ENCODE data around the gene OGT.
A peak's percentile ranks its signal among the peaks of the same experiment; 100 is the strongest.
"Not testable (repeated sequence)": the region's sequence is repeated elsewhere in the genome, so short reads cannot be mapped to it uniquely, and the experiment has no call there.

Gene OGT

GRCh38 chrX:71578253-71579135, 45.6 kb downstream of the OGT start, which contains the start of gene GCNA:
Gene GCNA, plus strand, starts transcription at chrX:71578437. Its CDS starts 2,385 bp downstream, at chrX:71580822.
- no peak within 1 kb of the TSS for H3K4me3 ChIP-seq (ENCODE audit: low read depth, low read length)
- DNase-seq (ENCODE audit: low read depth) = no peak

- no peak overlapping the region for H3K4me3 ChIP-seq (ENCODE audit: low read depth, low read length)
- DNase-seq (ENCODE audit: low read depth) = no peak
Observed at GRCh38 chrX:71579136-71579989, 46.5 kb downstream of the OGT start.

- no peak overlapping the region for H3K4me3 ChIP-seq (ENCODE audit: low read depth, low read length)
- no peak for DNase-seq (ENCODE audit: low read depth)
Observed at GRCh38 chrX:71579990-71580380, 47.1 kb downstream of the OGT start.

DNA sequence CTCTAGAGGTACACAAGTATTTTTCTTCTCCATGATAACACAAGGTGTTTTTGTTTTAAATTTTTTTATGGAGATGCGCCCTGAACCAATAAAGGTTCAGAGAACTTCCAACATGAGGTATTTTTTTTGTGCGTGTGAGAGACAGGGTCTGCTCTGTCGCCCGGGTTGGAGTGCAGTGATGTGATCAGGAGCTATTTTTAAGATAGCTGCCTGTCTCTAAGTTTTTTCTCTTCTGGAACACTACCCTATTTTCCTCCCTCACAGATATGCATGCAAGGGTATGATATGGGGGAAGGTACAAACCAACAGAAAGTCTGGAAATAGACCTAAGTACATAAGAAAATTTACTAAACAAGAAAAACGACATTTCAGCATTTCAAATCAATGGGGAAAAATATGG, 48.3 kb downstream of the OGT start:
- DNase-seq (ENCODE audit: low read depth) = no peak
- H3K4me3 ChIP-seq (ENCODE audit: low read depth, low read length) = no peak overlapping the region

- no peak overlapping the region for H3K4me3 ChIP-seq (ENCODE audit: low read depth, low read length)
- DNase-seq (ENCODE audit: low read depth) = no peak
Observed at GRCh38 chrX:71586929-71587328, 54.0 kb downstream of the OGT start.

GRCh38 chrX:71593210-71593609, 60.3 kb downstream of the OGT start:
- not testable (repeated sequence) for H3K4me3 ChIP-seq (ENCODE audit: low read depth, low read length); DNase-seq (ENCODE audit: low read depth)

DNA sequence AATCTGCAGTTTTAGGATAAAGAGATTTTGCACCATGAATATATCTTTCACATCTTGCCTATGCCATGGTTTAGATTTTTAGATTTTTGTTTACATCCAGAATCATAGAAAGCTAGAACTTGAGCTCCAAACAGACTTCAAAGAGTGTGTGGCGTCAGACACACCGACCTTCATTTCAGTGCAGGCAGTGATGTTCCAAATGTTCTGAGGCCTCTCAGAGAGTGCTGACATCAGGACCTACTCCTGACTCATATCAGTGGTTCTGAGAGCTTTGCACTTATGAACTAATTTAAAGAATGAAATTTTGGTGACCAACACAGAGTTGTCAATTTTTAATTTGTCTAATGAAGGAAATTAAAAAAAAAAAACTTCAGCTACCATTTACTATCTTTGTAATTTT, 67.1 kb downstream of the OGT start:
- no peak for DNase-seq (ENCODE audit: low read depth)
- no peak overlapping the region for H3K4me3 ChIP-seq (ENCODE audit: low read depth, low read length)

DNA sequence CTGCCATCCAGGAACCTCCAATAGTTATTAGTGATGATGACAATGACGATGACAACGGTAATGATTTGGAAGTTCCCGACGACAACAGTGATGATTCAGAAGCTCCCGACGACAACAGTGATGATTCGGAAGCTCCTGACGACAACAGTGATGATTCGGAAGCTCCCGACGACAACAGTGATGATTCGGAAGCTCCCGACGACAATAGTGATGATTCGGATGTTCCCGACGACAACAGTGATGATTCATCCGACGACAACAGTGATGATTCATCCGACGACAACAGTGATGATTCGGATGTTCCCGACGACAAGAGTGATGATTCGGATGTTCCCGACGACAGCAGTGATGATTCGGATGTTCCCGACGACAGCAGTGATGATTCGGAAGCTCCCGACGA, 70.7 kb downstream of the OGT start:
- peak; percentile 10 for DNase-seq (ENCODE audit: low read depth)
- no peak overlapping the region for H3K4me3 ChIP-seq (ENCODE audit: low read depth, low read length)

GRCh38 chrX:71604141-71604540, 71.2 kb downstream of the OGT start:
- H3K4me3 ChIP-seq (ENCODE audit: low read depth, low read length) = no peak overlapping the region
- peak; percentile 4 for DNase-seq (ENCODE audit: low read depth)

GRCh38 chrX:71604796-71605568, 72.1 kb downstream of the OGT start:
- no peak overlapping the region for H3K4me3 ChIP-seq (ENCODE audit: low read depth, low read length)
- DNase-seq (ENCODE audit: low read depth) = no peak

GRCh38 chrX:71606536-71607216, 73.8 kb downstream of the OGT start:
- no peak for DNase-seq (ENCODE audit: low read depth)
- no peak overlapping the region for H3K4me3 ChIP-seq (ENCODE audit: low read depth, low read length)

DNA sequence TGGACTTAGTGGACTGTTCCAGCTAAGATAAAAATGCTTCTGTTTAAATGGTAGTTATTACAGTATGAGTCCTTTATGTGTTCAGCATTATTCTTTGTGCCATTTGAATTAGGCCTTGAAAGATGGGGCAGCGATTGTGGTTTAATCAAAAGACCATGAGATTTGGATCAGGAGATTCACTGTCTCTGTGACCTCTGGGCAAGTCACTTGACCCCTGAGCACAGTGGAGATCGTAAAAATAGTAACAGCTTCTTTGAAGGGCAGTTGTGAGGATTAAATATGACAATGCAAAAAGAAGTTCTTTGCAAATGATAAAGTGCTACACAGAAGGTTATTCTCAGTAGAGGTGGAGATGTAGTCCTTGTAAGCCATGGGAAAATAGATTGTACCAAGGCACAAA, 74.6 kb downstream of the OGT start:
- H3K4me3 ChIP-seq (ENCODE audit: low read depth, low read length) = no peak overlapping the region
- DNase-seq (ENCODE audit: low read depth) = no peak

GRCh38 chrX:71609095-71609750, 76.3 kb downstream of the OGT start:
- no peak for DNase-seq (ENCODE audit: low read depth)
- no peak overlapping the region for H3K4me3 ChIP-seq (ENCODE audit: low read depth, low read length)

DNA sequence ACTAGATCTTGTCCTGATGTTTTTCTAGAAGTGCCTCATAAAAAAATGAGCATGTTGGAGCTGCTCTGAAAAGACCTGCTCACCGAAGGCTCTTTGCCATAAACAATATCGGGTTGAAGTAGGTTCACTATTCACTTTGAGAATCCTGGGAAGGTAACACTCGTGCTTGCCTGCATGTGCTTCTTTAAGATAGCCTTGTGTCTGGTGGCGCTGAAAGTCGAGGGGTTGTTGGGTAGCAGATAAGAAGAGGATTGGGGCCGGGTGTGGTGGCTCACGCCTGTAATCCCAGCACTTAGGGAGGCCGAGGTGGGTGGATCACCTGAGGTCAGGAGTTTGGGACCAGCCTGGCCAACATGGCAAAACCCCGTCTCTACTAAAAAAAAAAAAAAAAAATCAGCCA, 78.8 kb downstream of the OGT start:
- DNase-seq (ENCODE audit: low read depth); H3K4me3 ChIP-seq (ENCODE audit: low read depth, low read length): not testable (repeated sequence)

- DNase-seq (ENCODE audit: low read depth) = no peak
- H3K4me3 ChIP-seq (ENCODE audit: low read depth, low read length) = no peak overlapping the region
Observed at GRCh38 chrX:71612256-71612655, 79.4 kb downstream of the OGT start.

DNA sequence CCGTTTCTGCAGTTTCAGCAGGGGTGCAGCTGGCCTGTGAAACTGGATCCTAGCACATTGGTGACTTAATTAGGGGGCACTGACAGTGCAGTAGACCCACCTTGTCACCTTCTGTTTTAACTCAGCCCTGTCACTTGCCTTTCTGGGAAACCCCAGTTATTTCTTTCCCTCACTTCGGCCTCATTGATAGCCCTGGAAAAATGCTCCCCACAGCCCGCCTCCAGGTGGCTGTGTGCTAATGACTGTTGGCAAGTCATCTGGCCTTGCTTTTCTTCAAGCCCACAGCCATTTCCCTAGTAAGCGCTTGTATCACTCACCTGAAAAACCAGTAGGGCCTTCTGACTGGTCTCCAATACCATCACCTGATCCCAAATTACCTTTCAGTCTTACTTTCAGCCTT, 82.2 kb downstream of the OGT start:
- DNase-seq (ENCODE audit: low read depth) = no peak
- no peak overlapping the region for H3K4me3 ChIP-seq (ENCODE audit: low read depth, low read length)

- no peak for DNase-seq (ENCODE audit: low read depth)
Observed at GRCh38 chrX:71615954-71616353, 83.0 kb downstream of the OGT start.

DNA sequence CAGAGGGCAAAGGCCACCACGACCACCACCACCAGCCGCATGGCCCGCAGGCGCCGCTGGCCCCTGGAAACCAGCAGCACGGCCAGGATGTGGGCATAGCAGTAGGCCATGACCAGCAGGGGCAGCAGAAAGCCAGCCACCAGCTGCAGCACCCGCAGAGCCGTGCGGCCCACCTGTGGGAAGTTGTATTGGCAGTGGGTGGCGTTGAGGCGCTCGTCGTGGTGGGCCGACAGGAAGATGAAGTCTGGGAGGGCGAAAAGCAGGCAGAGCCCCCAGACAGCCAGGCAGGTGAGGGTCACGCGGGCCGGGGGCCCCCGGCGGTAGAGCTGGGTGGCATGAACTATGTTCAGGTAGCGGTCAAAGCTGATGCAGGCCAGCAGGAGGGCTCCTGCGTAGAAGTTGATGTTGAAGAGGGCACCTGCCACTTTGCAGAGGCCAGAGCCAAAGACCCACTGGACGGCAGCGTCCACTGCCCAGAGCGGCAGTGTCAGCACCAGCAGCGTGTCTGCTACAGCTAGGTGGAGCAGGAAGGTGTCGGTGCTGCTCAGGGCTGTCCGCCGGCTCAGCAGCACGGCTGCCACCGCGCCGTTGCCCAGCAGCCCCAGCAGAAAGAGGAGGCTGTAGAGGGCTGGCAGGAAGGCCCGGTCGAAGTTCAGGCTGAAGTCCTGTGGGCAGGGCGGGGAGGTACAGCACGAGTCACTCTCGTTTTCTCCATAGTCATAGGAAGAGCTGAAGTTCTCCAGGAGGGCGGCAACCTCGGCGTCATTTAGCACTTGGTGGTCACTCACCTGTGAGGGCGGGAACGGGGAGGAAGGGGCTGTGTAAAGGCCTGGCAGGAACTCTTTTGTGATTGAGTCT, 84.0 kb downstream of the OGT start:
- no peak overlapping the region for H3K4me3 ChIP-seq (ENCODE audit: low read depth, low read length)
- DNase-seq (ENCODE audit: low read depth) = no peak

More at GRCh38 chrX:71615954-71616353, 83.0 kb downstream of the OGT start:
- no peak overlapping the region for H3K4me3 ChIP-seq (ENCODE audit: low read depth, low read length)
